AG04449 (cell line): ENCODE measurements around the gene TFB2M.

Experiments used
- CTCF ChIA-PET: fragments of 350-600 bp; formaldehyde crosslinking; extraction: SDS; loops from one replicate; lab custom pipeline; 2021; ENCODE audit warnings: antibody characterized with exemption; lab: Yijun Ruan, JAX
- POLR2A ChIA-PET: fragments of 400-600, 350-600 bp; formaldehyde crosslinking; extraction: SDS; loops from one replicate; lab custom pipeline; 2020; ENCODE audit warnings: antibody characterized with exemption, inconsistent platforms; lab: Yijun Ruan, JAX
- DNase-seq: peaks from one replicate; pipeline ENCODE4 v3.0.0-alpha.2; 2010; ENCODE audit warnings: low read depth, low spot score
- H3K4me3 ChIP-seq: 2 replicates; pipeline ENCODE4 v1.5.1; 2011; ENCODE audit warnings: low read depth, mild to moderate bottlenecking, control low read depth, low read length
- TF ChIP-seq, protein P1 (sequence below): IDR thresholded peaks from one replicate; pipeline ENCODE4 v1.5.1; 2011; ENCODE audit warnings: mild to moderate bottlenecking, moderate library complexity, low read length, control low read depth, inconsistent platforms; ENCODE audit not compliant: insufficient read depth; ENCODE audit errors: missing control alignments

TFB2M gene

DNA sequence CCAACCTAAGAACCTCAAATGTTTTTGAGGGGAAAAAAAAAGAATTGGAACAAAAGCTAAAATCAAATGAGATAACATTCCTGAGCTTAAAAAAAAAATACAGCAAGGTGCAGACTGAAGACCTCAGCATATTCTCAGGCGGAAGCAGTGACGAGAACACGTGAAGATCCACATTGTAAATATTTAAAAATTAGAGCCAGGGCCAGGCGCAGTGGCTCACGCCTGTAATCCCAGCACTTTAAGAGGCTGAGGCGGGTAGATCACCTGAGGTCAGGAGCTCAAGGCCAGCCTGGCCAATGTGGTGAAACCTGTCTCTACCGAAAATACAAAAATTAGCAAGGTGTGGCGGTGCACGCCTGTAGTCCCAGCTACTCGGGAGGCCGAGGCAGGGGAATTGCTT is 15.7 kb downstream of the TFB2M start:
- CTCF ChIA-PET: interaction anchor here (1.3 to 1.4 kb wide), 2 partner anchors 14 to 139 kb away, joined by 3 to 4 read pairs; no protein-coding TSS in a partner anchor
- TF ChIP-seq, protein P1, sequence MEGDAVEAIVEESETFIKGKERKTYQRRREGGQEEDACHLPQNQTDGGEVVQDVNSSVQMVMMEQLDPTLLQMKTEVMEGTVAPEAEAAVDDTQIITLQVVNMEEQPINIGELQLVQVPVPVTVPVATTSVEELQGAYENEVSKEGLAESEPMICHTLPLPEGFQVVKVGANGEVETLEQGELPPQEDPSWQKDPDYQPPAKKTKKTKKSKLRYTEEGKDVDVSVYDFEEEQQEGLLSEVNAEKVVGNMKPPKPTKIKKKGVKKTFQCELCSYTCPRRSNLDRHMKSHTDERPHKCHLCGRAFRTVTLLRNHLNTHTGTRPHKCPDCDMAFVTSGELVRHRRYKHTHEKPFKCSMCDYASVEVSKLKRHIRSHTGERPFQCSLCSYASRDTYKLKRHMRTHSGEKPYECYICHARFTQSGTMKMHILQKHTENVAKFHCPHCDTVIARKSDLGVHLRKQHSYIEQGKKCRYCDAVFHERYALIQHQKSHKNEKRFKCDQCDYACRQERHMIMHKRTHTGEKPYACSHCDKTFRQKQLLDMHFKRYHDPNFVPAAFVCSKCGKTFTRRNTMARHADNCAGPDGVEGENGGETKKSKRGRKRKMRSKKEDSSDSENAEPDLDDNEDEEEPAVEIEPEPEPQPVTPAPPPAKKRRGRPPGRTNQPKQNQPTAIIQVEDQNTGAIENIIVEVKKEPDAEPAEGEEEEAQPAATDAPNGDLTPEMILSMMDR: no peak
- no peak for DNase-seq
- no peak overlapping the region for H3K4me3 ChIP-seq
- POLR2A ChIA-PET: no interaction called here

DNA sequence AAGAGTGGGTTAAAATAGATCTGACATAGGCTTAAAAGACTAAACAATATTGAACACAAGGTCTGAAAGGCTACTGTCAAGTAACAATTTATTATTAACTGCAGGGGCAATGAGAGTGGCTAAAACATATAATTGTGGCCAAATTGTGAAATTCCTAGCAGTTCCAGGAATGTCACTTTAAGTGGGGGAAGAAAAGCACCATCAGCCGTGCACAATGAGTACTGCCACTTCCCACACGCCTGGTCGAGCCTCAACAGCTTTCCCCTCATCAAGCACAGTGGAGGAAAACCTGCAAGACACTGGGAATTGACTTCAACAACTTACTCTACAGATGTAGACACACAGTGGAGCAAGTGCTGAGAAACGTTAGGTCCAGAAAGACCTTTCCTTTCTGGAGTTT is 16.4 kb downstream of the TFB2M start:
- H3K4me3 ChIP-seq: no peak overlapping the region
- TF ChIP-seq, protein P1: no peak
- no peak for DNase-seq
- ChIA-PET POLR2A (no interaction called here), CTCF (interaction anchor here (1.3 kb wide), 1 partner anchor 13 kb away, joined by 3 read pairs; no protein-coding TSS in a partner anchor)

DNA sequence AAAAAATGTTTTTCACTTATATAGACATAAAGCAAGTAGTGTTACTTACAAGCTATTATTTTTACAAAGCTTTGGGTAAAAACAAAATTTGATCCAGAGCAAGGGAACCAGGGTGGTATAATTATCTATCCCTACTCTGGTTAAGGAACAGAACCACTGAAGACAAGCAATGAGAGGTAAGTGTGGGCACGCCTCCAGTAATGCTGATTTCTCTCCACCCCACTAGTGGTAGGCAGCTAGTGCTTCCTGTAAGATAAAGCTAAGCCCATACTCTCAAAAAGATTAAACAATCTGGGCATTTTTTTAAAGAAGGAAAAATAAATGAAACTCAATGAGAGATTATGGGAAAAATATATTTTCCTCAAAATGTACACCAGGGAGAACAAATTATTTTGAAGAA is 22.1 kb downstream of the TFB2M start:
- TF ChIP-seq, protein P1: no peak
- POLR2A ChIA-PET: no interaction called here
- no peak for DNase-seq
- CTCF ChIA-PET: no interaction called here
- H3K4me3 ChIP-seq: no peak overlapping the region

DNA sequence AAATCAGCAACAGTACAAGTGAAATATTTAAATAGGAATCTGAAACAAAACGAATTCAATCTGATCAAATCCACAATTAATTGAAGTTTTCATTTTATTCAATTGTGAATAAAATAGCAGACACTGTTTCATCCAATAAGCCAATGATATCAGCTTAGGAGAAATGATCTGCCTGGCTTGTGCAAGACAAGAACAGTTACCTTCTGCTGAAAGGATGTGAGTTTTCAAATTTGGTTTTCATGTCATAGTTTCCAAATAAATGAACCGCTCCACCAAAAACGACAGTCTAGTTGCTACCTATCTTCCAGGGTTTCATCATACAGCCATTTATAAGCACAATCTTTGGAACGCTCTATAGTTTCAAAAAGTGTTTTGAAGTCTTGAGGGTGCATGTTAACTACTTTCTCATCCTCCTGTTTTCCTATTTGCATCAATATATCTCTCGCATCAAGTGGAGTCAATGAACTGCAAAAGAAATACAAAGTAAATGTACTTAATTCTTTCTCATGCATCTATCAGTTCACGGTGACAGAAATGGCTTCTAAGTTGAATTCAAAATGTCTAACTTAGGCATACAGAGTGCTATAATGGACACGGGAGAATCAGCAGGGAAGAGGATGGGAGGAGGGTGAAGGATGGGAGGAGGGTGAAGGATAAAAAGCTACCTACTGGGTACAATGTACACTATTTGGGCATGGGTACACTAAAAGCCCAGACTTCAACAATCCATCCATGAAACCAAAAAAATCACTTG is 25.1 kb downstream of the TFB2M start:
- ChIA-PET POLR2A (no interaction called here), CTCF (interaction anchor here (0.9 to 1.6 kb wide), 2 partner anchors 10 to 35 kb away, joined by 3 to 5 read pairs; no protein-coding TSS in a partner anchor)
- DNase-seq: no peak
- H3K4me3 ChIP-seq: no peak overlapping the region
- TF ChIP-seq, protein P1: no peak

DNA sequence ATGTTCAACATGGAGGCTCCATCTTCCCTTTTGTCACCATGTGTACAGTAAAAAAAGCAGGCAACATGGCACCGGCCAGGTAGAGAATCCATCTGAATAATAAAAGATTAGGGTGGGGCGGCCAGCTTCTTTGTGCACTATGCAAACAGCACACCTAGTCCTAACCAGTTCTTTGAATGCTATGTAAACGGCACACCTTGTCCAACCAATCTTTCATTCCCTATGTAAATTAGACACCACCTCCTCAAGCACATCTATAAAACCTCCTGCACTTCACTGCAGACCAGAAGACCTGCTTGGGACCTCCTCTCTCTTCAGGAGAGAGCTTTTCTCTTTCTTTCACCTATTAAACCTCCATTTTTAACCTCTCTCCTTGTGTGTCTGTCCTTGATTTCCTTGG is 28.2 kb downstream of the TFB2M start:
- ChIA-PET POLR2A (no interaction called here), CTCF (interaction anchor here (0.7 to 1.0 kb wide), 2 partner anchors 21 to 816 kb away, joined by 3 read pairs; no protein-coding TSS in a partner anchor)
- TF ChIP-seq, protein P1: no peak
- no peak overlapping the region for H3K4me3 ChIP-seq
- DNase-seq: no peak

DNA sequence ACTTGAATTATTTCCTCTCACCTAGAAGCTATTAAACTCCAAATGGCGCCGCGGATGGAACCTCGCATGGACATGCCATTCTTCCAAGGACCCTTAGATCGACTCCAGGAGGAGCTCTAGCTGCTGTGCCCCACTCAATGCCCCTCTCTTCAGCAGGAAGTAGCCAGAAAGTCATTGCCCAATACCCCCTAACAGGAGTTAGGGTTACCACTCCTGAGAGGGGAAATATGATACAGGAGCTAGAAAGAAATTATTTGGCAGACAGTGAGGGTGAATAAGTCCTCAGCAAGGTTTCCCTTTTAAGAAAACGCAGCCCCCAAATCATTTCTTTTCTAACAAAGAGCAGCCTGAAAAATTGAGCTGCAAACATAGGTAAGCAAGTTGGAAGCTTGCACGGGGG is 28.6 kb downstream of the TFB2M start:
- no peak for DNase-seq
- TF ChIP-seq, protein P1: no peak
- ChIA-PET CTCF (interaction anchor here (0.7 to 1.2 kb wide), 3 partner anchors 13 to 815 kb away, joined by 3 read pairs; no protein-coding TSS in a partner anchor), POLR2A (no interaction called here)
- H3K4me3 ChIP-seq: no peak overlapping the region
